ENCODE data around the gene CAPSL.

DNA sequence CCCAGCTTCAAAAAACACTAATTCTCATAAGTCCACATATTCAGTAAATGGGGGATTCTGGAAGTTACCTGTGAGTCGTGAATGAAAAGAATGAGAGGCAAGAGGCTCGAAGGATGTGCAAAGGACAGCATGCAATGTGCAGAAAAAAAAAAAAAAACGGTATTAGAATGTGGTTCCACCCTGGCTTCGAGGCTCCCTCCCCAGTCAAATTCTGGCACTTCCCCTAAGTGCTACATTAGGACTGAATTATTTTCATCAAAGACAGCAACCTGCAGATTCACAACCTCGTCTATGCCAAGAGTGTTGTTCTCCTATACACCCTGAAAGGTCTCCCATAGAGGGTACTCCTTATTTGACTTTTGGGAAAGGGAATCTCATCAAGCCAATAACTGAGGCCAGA lies 16.5 kb downstream of the CAPSL start:
- TF ChIP-seq, protein P1, sequence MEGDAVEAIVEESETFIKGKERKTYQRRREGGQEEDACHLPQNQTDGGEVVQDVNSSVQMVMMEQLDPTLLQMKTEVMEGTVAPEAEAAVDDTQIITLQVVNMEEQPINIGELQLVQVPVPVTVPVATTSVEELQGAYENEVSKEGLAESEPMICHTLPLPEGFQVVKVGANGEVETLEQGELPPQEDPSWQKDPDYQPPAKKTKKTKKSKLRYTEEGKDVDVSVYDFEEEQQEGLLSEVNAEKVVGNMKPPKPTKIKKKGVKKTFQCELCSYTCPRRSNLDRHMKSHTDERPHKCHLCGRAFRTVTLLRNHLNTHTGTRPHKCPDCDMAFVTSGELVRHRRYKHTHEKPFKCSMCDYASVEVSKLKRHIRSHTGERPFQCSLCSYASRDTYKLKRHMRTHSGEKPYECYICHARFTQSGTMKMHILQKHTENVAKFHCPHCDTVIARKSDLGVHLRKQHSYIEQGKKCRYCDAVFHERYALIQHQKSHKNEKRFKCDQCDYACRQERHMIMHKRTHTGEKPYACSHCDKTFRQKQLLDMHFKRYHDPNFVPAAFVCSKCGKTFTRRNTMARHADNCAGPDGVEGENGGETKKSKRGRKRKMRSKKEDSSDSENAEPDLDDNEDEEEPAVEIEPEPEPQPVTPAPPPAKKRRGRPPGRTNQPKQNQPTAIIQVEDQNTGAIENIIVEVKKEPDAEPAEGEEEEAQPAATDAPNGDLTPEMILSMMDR (IDR thresholded peaks at IDR 0.05), result no peak
- no peak for TF ChIP-seq POLR2AphosphoS5 (IDR thresholded peaks at IDR 0.05; ENCODE audit: insufficient read depth in 1 of 2, low read depth in 1 of 2)
- no peak for TF ChIP-seq POLR2A (IDR thresholded peaks at IDR 0.05)
